ENCODE measurements around the gene TTLL3. TPM values are rescaled to one million over a fixed set of nuclear protein-coding genes. Genes with fewer than 3 reads are reported as not detected.

TTLL3 gene
- total RNA-seq, 2 donors from 2014 or later, result 40.7 to 69.0 TPM

DNA sequence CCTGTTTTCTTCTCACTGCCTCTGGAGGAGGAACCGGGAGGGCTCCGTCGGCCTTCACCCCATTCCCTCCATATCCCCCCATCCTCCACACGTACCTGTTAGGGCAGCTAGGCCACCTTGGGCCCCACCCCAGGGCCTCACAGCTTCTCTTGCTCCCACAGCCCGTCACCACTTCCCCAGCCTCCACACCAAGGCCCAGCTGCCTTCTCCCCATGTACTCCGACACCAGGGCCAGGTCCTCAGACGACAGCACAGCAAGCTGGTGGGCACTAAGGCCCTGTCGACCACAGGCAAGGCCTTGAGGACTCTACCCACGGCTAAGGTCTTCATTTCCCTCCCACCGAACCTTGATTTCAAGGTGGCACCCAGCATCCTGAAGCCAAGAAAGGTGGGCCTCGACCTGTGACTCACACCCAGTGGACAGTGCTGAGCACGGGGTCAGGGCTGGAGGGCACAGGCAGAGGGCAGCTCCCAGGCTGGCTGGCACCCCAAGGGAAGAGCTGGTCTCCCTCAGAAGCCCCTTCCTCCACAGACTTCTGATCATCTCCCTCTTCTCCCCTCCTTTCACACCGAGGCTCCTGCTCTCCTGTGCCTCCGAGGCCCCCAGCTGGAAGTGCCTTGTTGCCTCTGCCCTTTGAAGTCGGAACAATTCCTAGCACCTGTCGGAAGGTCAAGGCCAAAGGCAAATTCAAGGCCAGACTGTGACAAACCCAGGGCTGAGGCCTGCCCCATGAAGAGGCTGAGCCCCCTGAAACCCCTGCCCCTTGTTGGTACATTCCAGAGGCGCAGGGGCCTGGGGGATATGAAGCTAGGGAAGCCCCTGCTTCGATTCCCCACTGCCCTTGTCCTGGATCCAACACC lies 24.7 kb downstream of the TTLL3 start:
- H3K27ac ChIP-seq, result no peak overlapping the region
- H3K4me3 ChIP-seq, result no peak overlapping the region
- no peaks in the 10 kb centered on the region for H3K36me3 ChIP-seq
- H3K4me1 ChIP-seq (replicated peaks), result no peaks in the 10 kb centered on the region
- 83% methylated on average over 18 of the region's 18 CpGs for WGBS
- no peak for DNase-seq (ENCODE audit: low spot score)
- intact Hi-C loops (cut with DNase I), result no loop called here
- TF ChIP-seq POLR2AphosphoS5 (IDR thresholded peaks at IDR 0.05) (no peak), POLR2A (IDR thresholded peaks at IDR 0.05) (no peak)
- TF ChIP-seq, protein P1, sequence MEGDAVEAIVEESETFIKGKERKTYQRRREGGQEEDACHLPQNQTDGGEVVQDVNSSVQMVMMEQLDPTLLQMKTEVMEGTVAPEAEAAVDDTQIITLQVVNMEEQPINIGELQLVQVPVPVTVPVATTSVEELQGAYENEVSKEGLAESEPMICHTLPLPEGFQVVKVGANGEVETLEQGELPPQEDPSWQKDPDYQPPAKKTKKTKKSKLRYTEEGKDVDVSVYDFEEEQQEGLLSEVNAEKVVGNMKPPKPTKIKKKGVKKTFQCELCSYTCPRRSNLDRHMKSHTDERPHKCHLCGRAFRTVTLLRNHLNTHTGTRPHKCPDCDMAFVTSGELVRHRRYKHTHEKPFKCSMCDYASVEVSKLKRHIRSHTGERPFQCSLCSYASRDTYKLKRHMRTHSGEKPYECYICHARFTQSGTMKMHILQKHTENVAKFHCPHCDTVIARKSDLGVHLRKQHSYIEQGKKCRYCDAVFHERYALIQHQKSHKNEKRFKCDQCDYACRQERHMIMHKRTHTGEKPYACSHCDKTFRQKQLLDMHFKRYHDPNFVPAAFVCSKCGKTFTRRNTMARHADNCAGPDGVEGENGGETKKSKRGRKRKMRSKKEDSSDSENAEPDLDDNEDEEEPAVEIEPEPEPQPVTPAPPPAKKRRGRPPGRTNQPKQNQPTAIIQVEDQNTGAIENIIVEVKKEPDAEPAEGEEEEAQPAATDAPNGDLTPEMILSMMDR (IDR thresholded peaks at IDR 0.05), result no peak
- no peaks in the 10 kb centered on the region for H3K27me3 ChIP-seq (replicated peaks; ENCODE audit: insufficient read depth)
- no peaks in the 10 kb centered on the region for H3K9me3 ChIP-seq

GRCh38 chr3:9837701-9838582 lies 27.9 kb downstream of the TTLL3 start:
- no peaks in the 10 kb centered on the region for H3K9me3 ChIP-seq
- no peak overlapping the region for H3K27ac ChIP-seq
- no peak for DNase-seq (ENCODE audit: low spot score)
- TF ChIP-seq POLR2A (IDR thresholded peaks at IDR 0.05) (no peak), POLR2AphosphoS5 (IDR thresholded peaks at IDR 0.05) (no peak)
- TF ChIP-seq, protein P1 (IDR thresholded peaks at IDR 0.05), result no peak
- intact Hi-C loops (cut with DNase I), result no loop called here
- no peaks in the 10 kb centered on the region for H3K27me3 ChIP-seq (replicated peaks; ENCODE audit: insufficient read depth)
- no peaks in the 10 kb centered on the region for H3K36me3 ChIP-seq
- no peak overlapping the region for H3K4me3 ChIP-seq
- H3K4me1 ChIP-seq (replicated peaks), result no peaks in the 10 kb centered on the region
- 85% methylated on average over 12 of the region's 12 CpGs for WGBS

GRCh38 chr3:9838856-9839255 lies 28.8 kb downstream of the TTLL3 start:
- Histone ChIP-seq H3K9me3 (no peaks in the 10 kb centered on the region), H3K36me3 (no peaks in the 10 kb centered on the region), H3K27ac (no peak overlapping the region), H3K27me3 (replicated peaks; ENCODE audit: insufficient read depth) (no peaks in the 10 kb centered on the region), H3K4me3 (no peak overlapping the region), H3K4me1 (replicated peaks) (no peaks in the 10 kb centered on the region)
- intact Hi-C loops (cut with DNase I), result no loop called here
- DNase-seq (ENCODE audit: low spot score), result no peak
- TF ChIP-seq POLR2AphosphoS5 (IDR thresholded peaks at IDR 0.05) (no peak), POLR2A (IDR thresholded peaks at IDR 0.05) (no peak)
- TF ChIP-seq, protein P1 (IDR thresholded peaks at IDR 0.05), result no peak
- WGBS, result 66% methylated on average over 4 of the region's 4 CpGs

GRCh38 chr3:9841015-9841414 lies 31.0 kb downstream of the TTLL3 start:
- TF ChIP-seq POLR2A (IDR thresholded peaks at IDR 0.05) (no peak), POLR2AphosphoS5 (IDR thresholded peaks at IDR 0.05) (no peak)
- TF ChIP-seq, protein P1 (IDR thresholded peaks at IDR 0.05), result no peak
- Histone ChIP-seq H3K9me3 (no peaks in the 10 kb centered on the region), H3K27ac (no peak overlapping the region), H3K36me3 (no peaks in the 10 kb centered on the region), H3K4me3 (no peak overlapping the region), H3K4me1 (replicated peaks) (no peaks in the 10 kb centered on the region), H3K27me3 (replicated peaks; ENCODE audit: insufficient read depth) (no peaks in the 10 kb centered on the region)
- 82% methylated on average over 8 of the region's 8 CpGs for WGBS
- DNase-seq (ENCODE audit: low spot score), result no peak
- intact Hi-C loops (cut with DNase I), result loop anchor here (5.0 kb wide), 2 partner anchors 91 to 109 kb away; partner anchors contain the start of genes BRPF1 and CRELD1
